ENCODE data around the gene FBXW7. TPM values are rescaled to one million over a fixed set of nuclear protein-coding genes. Genes with fewer than 3 reads are reported as not detected.

The FBXW7 gene
- total and polyA plus RNA-seq, 2 of the 8 experiments (the other 6 are each of a cell fraction or from before 2014, with no cell fraction given) = 6.0 to 26.7 TPM

- peak; percentile 99 for TF ChIP-seq KDM4A (IDR thresholded peaks at IDR 0.05; ENCODE audit: low read depth, low read length, severe bottlenecking)
- peak; percentile 3 to 11; a peak in 1 of 4 replicates for TF ChIP-seq RAD21 (IDR thresholded peaks at IDR 0.05 in 1 of 2, conservative IDR thresholded peaks at IDR 0.05 in 1 of 2; ENCODE audit: low read depth in 2 of 2, low read length in 2 of 2)
- TF ChIP-seq, protein P1, sequence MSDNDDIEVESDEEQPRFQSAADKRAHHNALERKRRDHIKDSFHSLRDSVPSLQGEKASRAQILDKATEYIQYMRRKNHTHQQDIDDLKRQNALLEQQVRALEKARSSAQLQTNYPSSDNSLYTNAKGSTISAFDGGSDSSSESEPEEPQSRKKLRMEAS (IDR thresholded peaks at IDR 0.05) = no peak
- peak; percentile 99 for TF ChIP-seq CREB1 (IDR thresholded peaks at IDR 0.05)
- TF ChIP-seq ATF3 (IDR thresholded peaks at IDR 0.05; ENCODE audit: insufficient read depth, low read depth, low read length) = peak; percentile 88
- TF ChIP-seq RFX5 (IDR thresholded peaks at IDR 0.05; ENCODE audit: borderline replicate concordance, low read depth, low read length) = peak; percentile 31; the same call in 1 of the 2 replicates
- TF ChIP-seq POLR2A (IDR thresholded peaks at IDR 0.05; ENCODE audit: control extremely low read depth in 1 of 2, low read depth in 2 of 2, low read length in 2 of 2) = peak; percentile 60 to 79
- peak; percentile 27 for TF ChIP-seq CTBP2 (IDR thresholded peaks at IDR 0.05; ENCODE audit: borderline replicate concordance, insufficient read depth, insufficient read length, low read length)
- TF ChIP-seq, protein P2, sequence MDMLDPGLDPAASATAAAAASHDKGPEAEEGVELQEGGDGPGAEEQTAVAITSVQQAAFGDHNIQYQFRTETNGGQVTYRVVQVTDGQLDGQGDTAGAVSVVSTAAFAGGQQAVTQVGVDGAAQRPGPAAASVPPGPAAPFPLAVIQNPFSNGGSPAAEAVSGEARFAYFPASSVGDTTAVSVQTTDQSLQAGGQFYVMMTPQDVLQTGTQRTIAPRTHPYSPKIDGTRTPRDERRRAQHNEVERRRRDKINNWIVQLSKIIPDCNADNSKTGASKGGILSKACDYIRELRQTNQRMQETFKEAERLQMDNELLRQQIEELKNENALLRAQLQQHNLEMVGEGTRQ (IDR thresholded peaks at IDR 0.05; ENCODE audit: low read length) = no peak
- peak; percentile 18 for TF ChIP-seq SAP30 (IDR thresholded peaks at IDR 0.05; ENCODE audit: insufficient read depth, insufficient replicate concordance, low read length)
- peak; percentile 77 for TF ChIP-seq PHF8 (conservative IDR thresholded peaks at IDR 0.05; ENCODE audit: low read depth, low read length)
- peak; percentile 78 for TF ChIP-seq TAF1 (IDR thresholded peaks at IDR 0.05; ENCODE audit: low read depth, low read length)
- peak; percentile 97; the same call in 1 of the 2 replicates for TF ChIP-seq RBBP5 (IDR thresholded peaks at IDR 0.05; ENCODE audit: borderline replicate concordance, low read depth, low read length)
- no peak for TF ChIP-seq HDAC2 (IDR thresholded peaks at IDR 0.05; ENCODE audit: borderline replicate concordance in 1 of 2, low read depth in 2 of 2, low read length in 2 of 2)
- peak; percentile 64 for TF ChIP-seq SRF (IDR thresholded peaks at IDR 0.05; ENCODE audit: low read depth, low read length)
- TF ChIP-seq GTF2F1 (IDR thresholded peaks at IDR 0.05; ENCODE audit: borderline replicate concordance, low read depth, low read length) = peak; percentile 56; the same call in 1 of the 2 replicates
- TF ChIP-seq KDM5A (IDR thresholded peaks at IDR 0.05; ENCODE audit: low read length) = peak; percentile 61; the same call in 1 of the 2 replicates
- TF ChIP-seq EZH2 (IDR thresholded peaks at IDR 0.05; ENCODE audit: low read depth, low read length, severe bottlenecking) = no peak
- no peak for TF ChIP-seq NANOG (IDR thresholded peaks at IDR 0.05; ENCODE audit: insufficient read depth, low read depth, low read length, poor library complexity, severe bottlenecking)
- peak in 1 of 2 experiments; percentile 91; a peak in 2 of 4 replicates for TF ChIP-seq SIN3A (conservative IDR thresholded peaks at IDR 0.05 in 1 of 2, IDR thresholded peaks at IDR 0.05 in 1 of 2; ENCODE audit: low read depth in 1 of 2, low read length in 2 of 2)
Measured at GRCh38 chr4:152535903-152536544, at the start of gene FBXW7 (continued).
